SK-N-SH (cell line): Measurements from ENCODE around the gene ABCC11.

Experiments used
- RCOR1 ChIP-seq: fragments of 150-350 bp; IDR thresholded peaks from 2 replicates; pipeline ENCODE4 v1.6.1; 2017; ENCODE audit warnings: antibody characterized with exemption, low read length
- RFX5 ChIP-seq: IDR thresholded peaks from 2 replicates; pipeline ENCODE4 v1.6.1; 2012; ENCODE audit warnings: mild to moderate bottlenecking, improper control_type of control experiment, low read length
- TF ChIP-seq, protein P1 (sequence below): fragments of 200-600 bp; sonication (generic); IDR thresholded peaks from 2 replicates; pipeline ENCODE4 v1.6.1; 2017; ENCODE audit warnings: antibody characterized with exemption, mild to moderate bottlenecking, moderate library complexity

DNA sequence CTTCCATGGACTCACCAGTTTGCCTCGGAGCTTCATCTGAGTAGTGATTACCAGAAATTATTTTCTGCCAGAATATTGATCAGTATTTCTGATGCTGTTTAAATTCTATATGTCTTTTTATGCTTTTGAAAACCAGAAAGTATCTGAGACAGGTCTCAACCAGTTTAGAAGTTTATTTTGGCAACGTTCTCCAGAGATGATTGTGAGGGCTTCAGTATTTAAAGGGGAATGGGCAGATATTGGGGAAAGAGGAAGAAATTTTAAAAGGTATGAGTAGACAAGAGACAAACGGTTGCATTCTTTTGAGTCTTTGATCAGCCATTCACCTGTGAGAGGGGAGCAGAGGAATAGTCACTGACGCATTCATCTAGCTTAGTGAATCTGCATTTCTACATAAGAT lies 44.4 kb upstream of the ABCC11 start:
- TF ChIP-seq, protein P1, sequence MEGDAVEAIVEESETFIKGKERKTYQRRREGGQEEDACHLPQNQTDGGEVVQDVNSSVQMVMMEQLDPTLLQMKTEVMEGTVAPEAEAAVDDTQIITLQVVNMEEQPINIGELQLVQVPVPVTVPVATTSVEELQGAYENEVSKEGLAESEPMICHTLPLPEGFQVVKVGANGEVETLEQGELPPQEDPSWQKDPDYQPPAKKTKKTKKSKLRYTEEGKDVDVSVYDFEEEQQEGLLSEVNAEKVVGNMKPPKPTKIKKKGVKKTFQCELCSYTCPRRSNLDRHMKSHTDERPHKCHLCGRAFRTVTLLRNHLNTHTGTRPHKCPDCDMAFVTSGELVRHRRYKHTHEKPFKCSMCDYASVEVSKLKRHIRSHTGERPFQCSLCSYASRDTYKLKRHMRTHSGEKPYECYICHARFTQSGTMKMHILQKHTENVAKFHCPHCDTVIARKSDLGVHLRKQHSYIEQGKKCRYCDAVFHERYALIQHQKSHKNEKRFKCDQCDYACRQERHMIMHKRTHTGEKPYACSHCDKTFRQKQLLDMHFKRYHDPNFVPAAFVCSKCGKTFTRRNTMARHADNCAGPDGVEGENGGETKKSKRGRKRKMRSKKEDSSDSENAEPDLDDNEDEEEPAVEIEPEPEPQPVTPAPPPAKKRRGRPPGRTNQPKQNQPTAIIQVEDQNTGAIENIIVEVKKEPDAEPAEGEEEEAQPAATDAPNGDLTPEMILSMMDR, result no peak
- no peak for TF ChIP-seq RCOR1
- TF ChIP-seq RFX5, result no peak
